Erythroblast (primary cell): ENCODE measurements around the gene RAB11FIP4.

ENCODE experiments used
- GATA1 ChIP-seq: IDR thresholded peaks from 2 replicates; pipeline ENCODE4 v1.6.1; 2011; ENCODE audit warnings: low read depth, mild to moderate bottlenecking, control low read depth, low read length, moderate library complexity
- POLR2A ChIP-seq: IDR thresholded peaks from 2 replicates; pipeline ENCODE4 v1.6.1; 2011; ENCODE audit warnings: mild to moderate bottlenecking, low read length

DNA sequence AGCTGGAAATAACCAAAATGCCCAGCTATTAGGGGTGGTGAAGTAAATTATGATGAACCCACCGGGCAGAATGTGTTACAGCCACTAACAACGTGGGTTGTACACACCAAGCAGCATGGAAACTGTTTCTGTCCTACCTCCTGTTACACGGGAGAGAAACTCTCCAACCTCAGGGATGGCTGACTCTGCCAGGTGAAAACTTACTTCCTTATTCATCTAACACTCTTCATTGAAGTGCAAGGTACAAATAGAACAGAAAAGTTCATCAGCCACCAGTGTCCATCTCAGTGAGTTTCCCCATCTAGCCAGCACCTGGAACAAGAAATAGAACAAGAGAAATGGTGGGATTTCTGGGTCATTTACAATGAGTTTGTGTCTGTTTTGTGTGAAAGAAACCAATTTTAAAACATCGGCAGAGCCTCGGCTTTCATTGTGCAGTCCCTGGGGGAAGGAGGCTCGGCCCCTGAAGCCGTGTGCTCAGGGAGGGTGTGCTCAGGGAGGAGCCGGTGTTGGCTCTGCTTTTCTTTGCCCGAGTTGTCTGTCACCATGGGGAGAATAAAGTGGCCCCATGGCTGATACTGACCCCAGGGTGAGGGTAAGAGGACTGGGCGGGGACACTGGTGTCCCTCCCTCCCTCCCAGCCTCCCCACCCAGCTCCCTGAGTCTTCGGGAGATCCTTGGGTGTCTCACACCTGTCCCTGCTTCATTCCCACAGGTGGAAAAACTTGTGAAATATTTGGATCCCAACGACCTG is 39.8 kb downstream of the RAB11FIP4 start:
- TF ChIP-seq POLR2A (no peak), GATA1 (no peak)
